H1 (cell line): ENCODE measurements around the gene SGCG. TPM values are rescaled to one million over a fixed set of nuclear protein-coding genes. Genes with fewer than 3 reads are reported as not detected.

Source experiments
- CTCF ChIA-PET: fragments of 300-600 bp; sonication (Branson Sonifier 250); formaldehyde crosslinking; loops from one replicate; lab custom pipeline; 2021; ENCODE audit not compliant: partially characterized antibody; lab: Charles Lee
- POLR2A ChIA-PET: fragments of 300-600 bp; sonication (Branson Sonifier 250); formaldehyde crosslinking; loops from one replicate; lab custom pipeline; 2021; ENCODE audit warnings: inconsistent platforms; ENCODE audit not compliant: partially characterized antibody; lab: Charles Lee
- DNase-seq, 2 experiments: peaks; one replicate each; pipeline versions ENCODE4 v3.0.0 to v3.0.0-alpha.2; 2010 to 2022; ENCODE audit warnings: low spot score in 2 of 2, low read depth in 1 of 2, mixed read lengths in 1 of 2
- FAIRE-seq: peaks from 2 replicates; lab custom pipeline; 2011; peaks lifted over from hg19 to GRCh38; lab: Jason Lieb, UNC
- H2AFZ ChIP-seq: 2 replicates; pipeline ENCODE4 v1.8.1; 2012; ENCODE audit warnings: low read length, inconsistent platforms
- H2AK5ac ChIP-seq: 2 replicates; pipeline ENCODE4 v1.6.1; 2013; ENCODE audit warnings: low read depth, low read length
- H2BK120ac ChIP-seq: replicated peaks from 2 replicates; pipeline ENCODE3; 2013; ENCODE audit warnings: low read depth, low read length, inconsistent platforms
- H2BK12ac ChIP-seq: 2 replicates; pipeline ENCODE4 v1.6.1; 2013; ENCODE audit warnings: low read depth, low read length
- H2BK15ac ChIP-seq: 2 replicates; pipeline ENCODE4 v1.6.1; 2013; ENCODE audit warnings: low read length
- H2BK20ac ChIP-seq: 2 replicates; pipeline ENCODE4 v1.6.1; 2013; ENCODE audit warnings: low read length
- H2BK5ac ChIP-seq: 2 replicates; pipeline ENCODE4 v1.6.1; 2013; ENCODE audit warnings: low read depth, low read length
- H3K14ac ChIP-seq: 2 replicates; pipeline ENCODE4 v1.6.1; 2013; ENCODE audit warnings: inconsistent platforms; ENCODE audit not compliant: insufficient read length
- H3K18ac ChIP-seq: 2 replicates; pipeline ENCODE4 v1.6.1; 2013; ENCODE audit warnings: low read length; ENCODE audit errors: extremely low read depth
- H3K23ac ChIP-seq: 2 replicates; pipeline ENCODE4 v1.6.1; 2013; ENCODE audit warnings: inconsistent platforms; ENCODE audit not compliant: insufficient read length
- H3K23me2 ChIP-seq: 2 replicates; pipeline ENCODE4 v1.6.1; 2013; ENCODE audit warnings: low read depth, low read length
- H3K27ac ChIP-seq: 2 replicates; pipeline ENCODE4 v1.6.1; 2011; ENCODE audit warnings: low read depth, low read length, inconsistent platforms
- H3K27me3 ChIP-seq, 4 experiments: replicated peaks in 1 of 4; 1 replicate in 1 of 4; 2 replicates in 3 of 4; pipeline versions ENCODE4 v1.6.1 to v1.8.1; 2011 to 2013; ENCODE audit warnings: low read length in 3 of 4, mild to moderate bottlenecking in 3 of 4, inconsistent platforms in 2 of 4, mixed read lengths in 2 of 4, moderate library complexity in 1 of 4; ENCODE audit not compliant: control insufficient read depth in 3 of 4, insufficient read depth in 3 of 4; ENCODE audit errors: extremely low read depth in 1 of 4
- H3K36me3 ChIP-seq, 4 experiments: 2 replicates each; pipeline versions ENCODE4 v1.6.1 to v1.8.1; 2011 to 2013; ENCODE audit warnings: mild to moderate bottlenecking in 4 of 4, low read length in 3 of 4, moderate library complexity in 2 of 4, control low read depth in 1 of 4, inconsistent platforms in 1 of 4; ENCODE audit not compliant: insufficient read depth in 4 of 4, control insufficient read depth in 2 of 4
- H3K4ac ChIP-seq: replicated peaks from 2 replicates; pipeline ENCODE3; 2013; ENCODE audit warnings: low read length, low read depth, mixed read lengths, inconsistent platforms; ENCODE audit not compliant: insufficient read length
- H3K4me1 ChIP-seq, 4 experiments: replicated peaks in 1 of 4; 1 replicate in 1 of 4; 2 replicates in 3 of 4; pipeline versions ENCODE4 v1.6.1 to v1.8.1; 2011 to 2013; ENCODE audit warnings: low read length in 3 of 4, inconsistent platforms in 2 of 4, mixed read lengths in 1 of 4; ENCODE audit not compliant: insufficient read depth in 4 of 4, control insufficient read depth in 3 of 4
- H3K4me2 ChIP-seq, 2 experiments: 2 replicates each; pipeline versions ENCODE4 v1.6.1 to v1.8.1; 2011 to 2013; ENCODE audit warnings: low read depth in 2 of 2, low read length in 2 of 2, control low read depth in 1 of 2, inconsistent platforms in 1 of 2, mild to moderate bottlenecking in 1 of 2; ENCODE audit not compliant: insufficient read depth in 1 of 2
- H3K4me3 ChIP-seq, 4 experiments: fragments of 200-600, 300-600 bp in 1 of 4; sonication (generic), shearing (Covaris generic), sonication (Bioruptor Twin) in 1 of 4; 2 replicates each; pipeline versions ENCODE4 v1.5.1 to v1.8.1; 2011 to 2016; ENCODE audit warnings: low read length in 4 of 4, low read depth in 3 of 4, control low read depth in 2 of 4, inconsistent platforms in 2 of 4, mild to moderate bottlenecking in 2 of 4, mixed read lengths in 1 of 4, moderate library complexity in 1 of 4; ENCODE audit not compliant: insufficient read depth in 2 of 4; ENCODE audit errors: extremely low read depth in 1 of 4
- H3K56ac ChIP-seq: replicated peaks from 2 replicates; pipeline ENCODE3; 2013; ENCODE audit warnings: low read depth, mild to moderate bottlenecking, mixed read lengths, low read length, inconsistent platforms; ENCODE audit not compliant: insufficient read length
- H3K79me1 ChIP-seq: 2 replicates; pipeline ENCODE4 v1.6.1; 2013; ENCODE audit warnings: low read depth, low read length, control low read depth
- H3K79me2 ChIP-seq, 2 experiments: 2 replicates each; pipeline versions ENCODE4 v1.6.1 to v1.8.1; 2012 to 2013; ENCODE audit warnings: low read length in 2 of 2, mild to moderate bottlenecking in 2 of 2, inconsistent platforms in 1 of 2; ENCODE audit not compliant: insufficient read depth in 2 of 2, control insufficient read depth in 1 of 2
- H3K9ac ChIP-seq, 4 experiments: replicated peaks in 1 of 4; 1 replicate in 1 of 4; 2 replicates in 3 of 4; pipeline versions ENCODE4 v1.6.1 to v1.8.1; 2011 to 2013; ENCODE audit warnings: low read depth in 3 of 4, low read length in 3 of 4, control low read depth in 2 of 4, mild to moderate bottlenecking in 2 of 4, moderate library complexity in 2 of 4, inconsistent platforms in 1 of 4; ENCODE audit errors: extremely low read depth in 1 of 4
- H3K9me3 ChIP-seq, 2 experiments: 2 replicates each; pipeline versions ENCODE4 v1.6.1 to v1.8.1; 2012 to 2013; ENCODE audit warnings: mild to moderate bottlenecking in 2 of 2, moderate library complexity in 2 of 2, control low read depth in 1 of 2, inconsistent platforms in 1 of 2, low read depth in 1 of 2, low read length in 1 of 2, mixed read lengths in 1 of 2; ENCODE audit not compliant: insufficient read depth in 2 of 2
- H4K20me1 ChIP-seq, 2 experiments: replicated peaks in 1 of 2; 2 replicates each; pipeline versions ENCODE3 to v1.8.1; 2011 to 2013; ENCODE audit warnings: inconsistent platforms in 2 of 2, low read length in 2 of 2, mild to moderate bottlenecking in 1 of 2; ENCODE audit not compliant: insufficient read depth in 2 of 2, control insufficient read depth in 1 of 2
- H4K5ac ChIP-seq: 2 replicates; pipeline ENCODE4 v1.6.1; 2013; ENCODE audit warnings: low read length, low read depth, mixed read lengths, inconsistent platforms; ENCODE audit not compliant: insufficient read length
- H4K8ac ChIP-seq: 2 replicates; pipeline ENCODE4 v1.8.0; 2013; ENCODE audit warnings: mild to moderate bottlenecking, moderate library complexity, low read length, inconsistent platforms; ENCODE audit not compliant: insufficient read depth; ENCODE audit errors: extremely low read depth
- H4K91ac ChIP-seq: replicated peaks from 2 replicates; pipeline ENCODE3; 2013; ENCODE audit warnings: low read length, mixed read lengths, inconsistent platforms; ENCODE audit not compliant: insufficient read length
- MAFK ChIP-seq: IDR thresholded peaks from 2 replicates; pipeline ENCODE4 v1.6.1; 2012; ENCODE audit warnings: low read depth, mild to moderate bottlenecking, improper control_type of control experiment, low read length
- WGBS, 2 experiments: shearing (Covaris generic) in 1 of 2; methylation state at CpG; one replicate each; pipeline versions ENCODE4 v1.1.6 to v1.1.7; 2013 to 2015; ENCODE audit warnings: low lambda C conversion rate in 2 of 2, mixed read lengths in 2 of 2, inconsistent platforms in 1 of 2, low coverage in 1 of 2, missing lambda C conversion rate in 1 of 2; ENCODE audit not compliant: insufficient replicate concordance in 2 of 2, insufficient coverage in 1 of 2, insufficient read length in 1 of 2; ENCODE audit errors: extremely low coverage in 1 of 2, missing lambda C conversion rate in 1 of 2; 5-methylcytosine and 5-hydroxymethylcytosine counted together
- polyA plus RNA-seq, 7 experiments: library from polyadenylated mRNA; depleted of rRNA in 3 of 7; stranded (reverse) in 5 of 7; unstranded in 2 of 7; fragments of >200 nt in 5 of 7; fragments of 200-250 nt in 2 of 7; gene quantifications; 1 replicate in 5 of 7; 2 replicates in 1 of 7; 4 replicates in 1 of 7; pipeline versions ENCODE4 v1.2.1 to v1.2.3, GENCODE V29; 2011 to 2013; ENCODE audit warnings: missing spikeins in 2 of 7, mixed read lengths in 2 of 7
- total RNA-seq: library from RNA; stranded (reverse); fragmentation: NEBNext Ultra II Directional; extraction: Animal tissue kit (Norgen Biotek cat#: 25700); gene quantifications from 2 replicates; pipeline ENCODE4 v1.2.1, GENCODE V29; 2021

The SGCG gene
- total and polyA plus RNA-seq, 2 of the 8 experiments (the other 6 are each of a cell fraction or from before 2014, with no cell fraction given): 0.05 TPM; not detected in 1

DNA sequence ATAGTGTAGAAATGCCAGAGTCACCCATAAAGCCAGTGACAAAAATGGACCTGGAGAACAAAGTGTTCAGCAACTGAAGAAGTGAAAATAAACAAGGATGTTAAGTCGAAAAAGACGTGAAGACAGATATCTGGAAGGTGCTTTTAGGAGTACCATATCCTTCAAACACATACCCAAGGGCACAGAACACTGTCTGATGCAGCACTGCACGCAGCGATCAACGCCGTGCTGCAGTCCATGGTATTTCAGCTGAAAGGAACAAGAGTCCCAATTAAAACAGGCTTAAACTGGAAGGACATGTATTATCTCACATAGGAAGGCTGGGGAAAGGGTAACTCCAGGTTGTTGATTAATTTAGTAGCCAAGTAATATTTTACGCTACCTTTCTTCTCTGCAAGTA, 108.2 kb downstream of the SGCG start:
- Histone ChIP-seq H3K9ac (no peak overlapping the region), H4K5ac (no peak overlapping the region), H3K23me2 (no peaks in the 10 kb centered on the region), H2AFZ (no peak overlapping the region), H3K79me2 (no peaks in the 10 kb centered on the region), H2BK12ac (no peak overlapping the region), H3K4me2 (no peak overlapping the region), H4K20me1 (no peaks in the 10 kb centered on the region), H2BK5ac (no peak overlapping the region), H2BK15ac (no peak overlapping the region), H3K36me3 (no peaks in the 10 kb centered on the region; a peak in 1 of 8 replicates), H3K27ac (no peak overlapping the region), H2BK20ac (no peak overlapping the region), H3K18ac (no peak overlapping the region), H3K4me1 (no peaks in the 10 kb centered on the region), H3K14ac (no peak overlapping the region), H3K9me3 (no peaks in the 10 kb centered on the region), H2AK5ac (no peak overlapping the region), H3K56ac (no peak overlapping the region), H4K91ac (no peak overlapping the region), H3K23ac (no peak overlapping the region), H3K27me3 (no peaks in the 10 kb centered on the region), H2BK120ac (no peak overlapping the region), H3K4me3 (no peak overlapping the region), H3K79me1 (no peaks in the 10 kb centered on the region), H3K4ac (no peak overlapping the region), H4K8ac (no peak overlapping the region)
- TF ChIP-seq MAFK: no peak
- DNase-seq (no peak), FAIRE-seq (no peak)
- WGBS, 2 experiments: 75% methylated on average over 7 of the region's 7 CpGs; no CpG with 5 or more reads in 1 of the 2 experiments
- POLR2A ChIA-PET: no interaction called here
- CTCF ChIA-PET: no interaction called here
